D721Med (cell line): Measurements from ENCODE around the gene TRPV3.
"Not testable (repeated sequence)": the region's sequence is repeated elsewhere in the genome, so short reads cannot be mapped to it uniquely, and the experiment has no call there.

ENCODE experiments used
- DNase-seq: peaks from one replicate; pipeline ENCODE4 v3.0.0; 2011; ENCODE audit warnings: low spot score; ENCODE audit not compliant: insufficient read length
- FAIRE-seq: peaks from 2 replicates; lab custom pipeline; 2011; peaks lifted over from hg19 to GRCh38; lab: Jason Lieb, UNC
- CTCF ChIP-seq: IDR thresholded peaks from 2 replicates; pipeline ENCODE4 v1.5.1; 2012; ENCODE audit warnings: mild to moderate bottlenecking, control low read depth; ENCODE audit not compliant: insufficient read depth; ENCODE audit errors: missing control alignments

The TRPV3 gene

DNA sequence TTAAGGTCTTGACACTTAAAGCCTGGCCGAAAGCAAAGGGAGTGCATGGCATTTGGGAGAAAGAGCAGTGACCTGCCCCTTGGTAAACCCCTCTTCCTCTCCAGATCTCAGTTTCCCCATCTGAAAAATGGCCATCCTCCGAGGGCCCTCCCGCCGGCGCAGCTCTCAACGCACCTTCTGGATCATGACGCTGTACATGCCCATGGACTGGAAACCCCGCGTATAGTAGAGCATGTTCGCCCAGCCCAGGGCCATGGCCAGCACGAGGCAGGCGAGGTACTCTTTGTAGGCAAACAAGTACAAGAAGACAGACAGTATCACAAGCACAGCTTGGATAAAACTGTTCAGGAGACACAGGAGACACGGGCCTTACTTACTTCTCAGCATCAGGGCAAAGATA lies 33.6 kb downstream of the TRPV3 start:
- DNase-seq (no peak), FAIRE-seq (no peak)
- TF ChIP-seq CTCF: no peak

GRCh38 chr17:3519472-3519871 lies 38.1 kb downstream of the TRPV3 start:
- not testable (repeated sequence) for FAIRE-seq, DNase-seq

DNA sequence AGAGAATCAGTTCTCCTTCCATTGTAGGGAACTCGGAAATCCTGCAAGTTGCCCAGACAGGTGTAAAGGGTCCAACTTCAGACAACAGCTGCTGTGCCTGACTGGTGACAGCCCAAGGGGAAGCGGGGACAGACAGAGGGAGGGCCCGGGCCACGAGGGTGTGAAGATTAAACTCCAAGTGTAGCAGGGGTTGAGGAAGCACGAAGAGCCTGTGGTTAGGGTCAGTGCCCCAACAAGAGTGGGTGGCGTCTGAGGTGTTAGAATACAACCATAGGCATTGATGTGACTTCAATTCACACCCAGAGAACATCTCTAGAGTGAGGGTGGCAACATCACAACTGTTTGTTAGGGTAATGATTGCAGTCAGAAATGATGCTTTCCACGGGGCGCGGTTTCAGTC lies 42.7 kb downstream of the TRPV3 start:
- FAIRE-seq: no peak
- DNase-seq: no peak
- TF ChIP-seq CTCF: no peak

DNA sequence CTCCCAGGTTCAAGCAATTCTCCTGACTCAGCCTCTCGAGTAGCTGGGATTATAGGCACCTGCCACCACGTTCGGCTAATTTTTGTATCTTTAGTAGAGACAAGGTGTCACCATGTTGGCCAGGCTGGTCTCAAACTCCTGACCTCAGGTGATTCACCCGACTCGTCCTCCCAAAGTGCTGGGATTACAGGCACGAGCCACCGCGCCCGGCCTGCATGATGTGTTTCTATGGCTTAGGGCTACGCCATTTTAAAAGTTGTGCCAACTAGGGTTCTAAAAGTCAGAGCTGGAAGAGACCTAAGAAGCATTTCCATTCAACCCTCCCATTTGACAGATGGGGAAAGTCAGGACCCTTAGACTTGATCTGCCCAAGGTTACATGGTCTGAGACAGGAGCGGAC lies 43.4 kb downstream of the TRPV3 start:
- not testable (repeated sequence) for DNase-seq, FAIRE-seq

- no peak for TF ChIP-seq CTCF
- DNase-seq (no peak), FAIRE-seq (no peak)
Measured at GRCh38 chr17:3513305-3514035, 44.1 kb downstream of the TRPV3 start.

- FAIRE-seq (no peak), DNase-seq (no peak)
- no peak for TF ChIP-seq CTCF
Measured at GRCh38 chr17:3512505-3513171, 45.0 kb downstream of the TRPV3 start.

- no peak for FAIRE-seq
- no peak for DNase-seq
- no peak for TF ChIP-seq CTCF
Measured at GRCh38 chr17:3511852-3512504, 45.6 kb downstream of the TRPV3 start.

GRCh38 chr17:3510090-3510489 lies 47.5 kb downstream of the TRPV3 start:
- TF ChIP-seq CTCF: no peak
- DNase-seq: no peak
- FAIRE-seq: no peak
